ENCODE measurements around the gene GID4. TPM values are rescaled to one million over a fixed set of nuclear protein-coding genes. Genes with fewer than 3 reads are reported as not detected.

GID4 gene
- total RNA-seq, 1 donor from 2014 or later, result 8.3 TPM

GRCh38 chr17:18111330-18111971 lies 72.2 kb downstream of the GID4 start:
- Histone ChIP-seq H3K9me3 (no peaks in the 10 kb centered on the region), H3K4me3 (no peak overlapping the region), H3K36me3 (peaks cover 3 to 9% of the 10 kb centered on the region in 2 donors), H3K27ac (no peak overlapping the region), H3K4me1 (no peaks in the 10 kb centered on the region), H3K27me3 (no peaks in the 10 kb centered on the region)
- intact Hi-C loops (cut with DNase I), result no loop called here
- no peak for DNase-seq (ENCODE audit: low spot score in 2 of 2)
- TF ChIP-seq CTCF (IDR thresholded peaks at IDR 0.05), result no peak

- Histone ChIP-seq H3K36me3 (no peaks in the 10 kb centered on the region), H3K4me3 (no peak overlapping the region), H3K27me3 (no peaks in the 10 kb centered on the region), H3K4me1 (no peaks in the 10 kb centered on the region), H3K27ac (no peak overlapping the region), H3K9me3 (no peaks in the 10 kb centered on the region)
- no peak for DNase-seq (ENCODE audit: low spot score in 2 of 2)
- intact Hi-C loops (cut with DNase I), result no loop called here
- TF ChIP-seq CTCF (IDR thresholded peaks at IDR 0.05), result no peak
Observed at GRCh38 chr17:18115517-18115916, 76.3 kb downstream of the GID4 start.

- intact Hi-C loops (cut with DNase I), result no loop called here
- H3K36me3 ChIP-seq, result no peaks in the 10 kb centered on the region
- H3K4me1 ChIP-seq, result no peaks in the 10 kb centered on the region
- no peak for TF ChIP-seq CTCF (IDR thresholded peaks at IDR 0.05)
- H3K27ac ChIP-seq, result no peak overlapping the region
- H3K27me3 ChIP-seq, result no peaks in the 10 kb centered on the region
- H3K9me3 ChIP-seq, result no peaks in the 10 kb centered on the region
- DNase-seq (ENCODE audit: low spot score in 2 of 2), result no peak
- no peak overlapping the region for H3K4me3 ChIP-seq
Observed at GRCh38 chr17:18116078-18116477, 76.9 kb downstream of the GID4 start.

DNA sequence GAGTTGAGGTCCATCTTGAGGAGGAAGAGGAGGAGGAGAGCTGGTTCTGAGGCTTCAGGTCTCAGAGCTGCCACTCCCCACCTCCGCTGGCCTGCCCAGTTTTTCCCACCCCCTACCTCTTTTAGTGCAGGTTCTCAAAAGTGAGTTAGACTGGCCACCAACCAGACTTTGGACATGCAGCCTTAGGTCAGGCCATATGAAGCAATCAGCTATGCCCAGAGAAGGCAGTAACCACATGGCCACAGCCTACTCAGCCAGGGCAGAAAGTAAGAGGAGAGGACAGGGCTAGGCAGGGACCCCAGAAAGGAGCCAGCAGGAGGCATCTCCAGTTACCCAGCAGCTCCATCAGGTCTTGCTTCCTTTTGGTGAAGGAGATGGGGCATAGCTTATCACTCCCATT lies 78.3 kb downstream of the GID4 start:
- no peak for TF ChIP-seq CTCF (IDR thresholded peaks at IDR 0.05)
- no peak overlapping the region for H3K27ac ChIP-seq
- H3K36me3 ChIP-seq, result no peaks in the 10 kb centered on the region

More for the DNA sequence above, 78.3 kb downstream of the GID4 start:
- H3K27me3 ChIP-seq, result no peaks in the 10 kb centered on the region
- intact Hi-C loops (cut with DNase I), result no loop called here
- H3K9me3 ChIP-seq, result no peaks in the 10 kb centered on the region
- no peak overlapping the region for H3K4me3 ChIP-seq
- no peak for DNase-seq (ENCODE audit: low spot score in 2 of 2)
- no peaks in the 10 kb centered on the region for H3K4me1 ChIP-seq

Other genes with a start within 250 kb of the GID4 start
- gene SREBF1, start 202.4 kb upstream of the GID4 start, total RNA-seq, result 141 TPM
- 39.0 TPM for gene TOM1L2, start 67.0 kb upstream of the GID4 start, total RNA-seq
- gene DRC3, start 66.5 kb upstream of the GID4 start, total RNA-seq, result 7.2 TPM
- gene ATPAF2, start 240 bp upstream of the GID4 start, total RNA-seq, result 2.6 TPM
- gene DRG2, start 48.5 kb downstream of the GID4 start, total RNA-seq, result 118 TPM
- 2.0 TPM for gene MYO15A, start 69.3 kb downstream of the GID4 start, total RNA-seq
- 73.4 TPM for gene ALKBH5, start 144.4 kb downstream of the GID4 start, total RNA-seq
- 25.3 TPM for gene LLGL1, start 186.2 kb downstream of the GID4 start, total RNA-seq
- gene FLII, start 219.3 kb downstream of the GID4 start, total RNA-seq, result 716 TPM
- 18.5 TPM for gene MIEF2, start 221.3 kb downstream of the GID4 start, total RNA-seq

All from ascending aorta (tissue), 2 donors.